GM12878 (cell line): Measurements from ENCODE around the gene CWC25. TPM values are rescaled to one million over a fixed set of nuclear protein-coding genes. Genes with fewer than 3 reads are reported as not detected.

Experiments used
- ATAC-seq: fragments of 200-7000 bp; cut with Tn5 transposase; 3 replicates; pipeline ENCODE4 v1.9.1; 2020; ENCODE audit warnings: mild to moderate bottlenecking, moderate library complexity
- BruUV-seq: library from RNA; stranded (reverse); fragments of 400-500 nt; replicated peaks from 2 replicates; lab custom pipeline; 2021; lab: Mats Ljungman, UMichigan
- CTCF ChIA-PET: fragments of 300-600 bp; sonication (Branson Sonifier 250); formaldehyde crosslinking; extraction: SDS; loops from one replicate; lab custom pipeline; 2021; ENCODE audit warnings: inconsistent platforms; lab: Yijun Ruan, JAX
- POLR2A ChIA-PET: fragments of 350-600 bp; formaldehyde crosslinking; extraction: SDS; loops from one replicate; lab custom pipeline; 2021; ENCODE audit warnings: inconsistent platforms; lab: Charles Lee
- RAD21 ChIA-PET: fragments of 300-600 bp; sonication (Branson Sonifier 250); formaldehyde crosslinking; loops from one replicate; lab custom pipeline; 2023; ENCODE audit warnings: antibody characterized with exemption; ENCODE audit not compliant: unreplicated experiment; lab: Charles Lee
- SMC1A ChIA-PET: fragments of 300-600 bp; sonication (Branson Sonifier 250); formaldehyde crosslinking; loops from one replicate; lab custom pipeline; 2023; ENCODE audit not compliant: unreplicated experiment, uncharacterized antibody; lab: Charles Lee
- DNase-seq: peaks from one replicate; pipeline ENCODE4 v3.0.0-alpha.2; 2011; ENCODE audit warnings: low read depth, low spot score
- FAIRE-seq: peaks from 3 replicates; lab custom pipeline; 2011; peaks lifted over from hg19 to GRCh38; lab: Jason Lieb, UNC
- H2AFZ ChIP-seq: 2 replicates; pipeline ENCODE4 v1.6.0; 2011; ENCODE audit warnings: low read depth, low read length, control low read depth; ENCODE audit not compliant: control insufficient read depth
- H3K27ac ChIP-seq: 2 replicates; pipeline ENCODE4 v1.5.1; 2011; ENCODE audit warnings: control low read depth; ENCODE audit not compliant: control insufficient read depth, insufficient read depth
- H3K27me3 ChIP-seq, 2 experiments: replicated peaks in 1 of 2; 2 replicates each; pipeline versions ENCODE4 v1.6.0 to v1.6.1; 2011; ENCODE audit warnings: low read length in 1 of 2; ENCODE audit not compliant: control insufficient read depth in 2 of 2, insufficient read depth in 2 of 2
- H3K36me3 ChIP-seq, 2 experiments: 2 replicates each; pipeline ENCODE4 v1.5.1; 2011; ENCODE audit warnings: low read length in 1 of 2; ENCODE audit not compliant: control insufficient read depth in 2 of 2, insufficient read depth in 2 of 2
- H3K4me1 ChIP-seq: 2 replicates; pipeline ENCODE4 v1.6.1; 2011; ENCODE audit warnings: mild to moderate bottlenecking, low read length, moderate library complexity, mixed read lengths; ENCODE audit not compliant: control insufficient read depth, insufficient read depth
- H3K4me2 ChIP-seq: 2 replicates; pipeline ENCODE4 v1.6.0; 2011; ENCODE audit warnings: control low read depth; ENCODE audit not compliant: control insufficient read depth, insufficient read depth
- H3K4me3 ChIP-seq: fragments of 200-600 bp; sonication (generic); 2 replicates; pipeline ENCODE4 v1.5.1; 2016
- H3K79me2 ChIP-seq: 2 replicates; pipeline ENCODE4 v1.6.0; 2011; ENCODE audit warnings: low read length; ENCODE audit not compliant: control insufficient read depth, insufficient read depth
- H3K9ac ChIP-seq: 2 replicates; pipeline ENCODE4 v1.8.0; 2011; ENCODE audit warnings: low read length, control low read depth, mixed read lengths; ENCODE audit not compliant: control insufficient read depth, insufficient read depth
- H3K9me3 ChIP-seq: replicated peaks from 3 replicates; pipeline ENCODE4 v1.5.1; 2011; ENCODE audit warnings: mild to moderate bottlenecking, low read length; ENCODE audit not compliant: control insufficient read depth, insufficient read depth
- H4K20me1 ChIP-seq: 2 replicates; pipeline ENCODE4 v1.6.0; 2011; ENCODE audit not compliant: control insufficient read depth, insufficient read depth
- BMI1 ChIP-seq: fragments of 450-650 bp; IDR thresholded peaks from 2 replicates; pipeline ENCODE4 v1.6.1; 2016; ENCODE audit warnings: mild to moderate bottlenecking, moderate library complexity, borderline replicate concordance
- CBX5 ChIP-seq: sonication (generic); IDR thresholded peaks from 2 replicates; pipeline ENCODE4 v1.6.1; 2016; ENCODE audit warnings: low read depth, moderate library complexity, mild to moderate bottlenecking, inconsistent platforms
- CREM ChIP-seq: IDR thresholded peaks from 2 replicates; pipeline ENCODE4 v1.6.1; 2014; ENCODE audit warnings: antibody characterized with exemption, low read depth
- FOXM1 ChIP-seq: IDR thresholded peaks from 2 replicates; pipeline ENCODE4 v1.6.1; 2012; ENCODE audit warnings: low read depth, mild to moderate bottlenecking, inconsistent platforms, low read length, moderate library complexity
- JUND ChIP-seq: IDR thresholded peaks from 2 replicates; pipeline ENCODE4 v1.6.1; 2012; ENCODE audit warnings: low read depth, mild to moderate bottlenecking, low read length, improper control_type of control experiment, moderate library complexity
- MYC ChIP-seq: IDR thresholded peaks from 2 replicates; pipeline ENCODE4 v1.6.1; 2011; ENCODE audit warnings: mild to moderate bottlenecking, low read length, moderate library complexity, inconsistent platforms; ENCODE audit not compliant: insufficient read depth, insufficient replicate concordance, insufficient read length, severe bottlenecking
- PAX8 ChIP-seq: fragments of 450-650 bp; IDR thresholded peaks from 2 replicates; pipeline ENCODE4 v1.6.1; 2017; ENCODE audit warnings: mild to moderate bottlenecking, moderate library complexity
- STAT1 ChIP-seq: fragments of 450-650 bp; conservative IDR thresholded peaks from 2 replicates; pipeline ENCODE4 v1.6.1; 2014; ENCODE audit warnings: antibody characterized with exemption, mild to moderate bottlenecking
- SUPT20H ChIP-seq: IDR thresholded peaks from 2 replicates; pipeline ENCODE4 v1.6.1; 2011; ENCODE audit warnings: low read depth, mild to moderate bottlenecking, low read length, moderate library complexity, borderline replicate concordance; ENCODE audit not compliant: control insufficient read depth
- SUZ12 ChIP-seq: fragments of 200-600 bp; sonication (generic); IDR thresholded peaks from one replicate; pipeline ENCODE4 v1.6.1; 2018; ENCODE audit warnings: antibody characterized with exemption, mild to moderate bottlenecking; ENCODE audit not compliant: unreplicated experiment
- WGBS: methylation state at CpG from one replicate; pipeline ENCODE4 v1.1.6; 2016; ENCODE audit warnings: low lambda C conversion rate; ENCODE audit not compliant: insufficient replicate concordance, insufficient coverage; ENCODE audit errors: missing lambda C conversion rate; 5-methylcytosine and 5-hydroxymethylcytosine counted together
- in situ Hi-C: fragments of 300-500 bp; cut with MboI; formaldehyde crosslinking; loops from 9 replicates; pipeline ENCODE4 v1.14.3; 2018; ENCODE audit warnings: mixed read lengths
- intact Hi-C: fragments of 100-400 bp; cut with micrococcal nuclease; formaldehyde crosslinking; loops from one replicate; pipeline ENCODE4 v1.14.2; 2022; ENCODE audit not compliant: unreplicated experiment
- polyA plus RNA-seq, 11 experiments: library from polyadenylated mRNA; depleted of rRNA in 4 of 11; unstranded in 6 of 11; stranded (reverse) in 5 of 11; fragments of >200 nt; fragmentation: Nextera tagmentation in 4 of 11; fragmentation: Illumina TruSeq in 1 of 11; extraction: Ambion mirVana in 4 of 11; extraction: Trizol in 1 of 11; gene quantifications; 1 replicate in 1 of 11; 2 replicates in 10 of 11; pipeline versions ENCODE4 v1.2.1 to v1.2.3, GENCODE V29; 2011 to 2016; ENCODE audit warnings: inconsistent platforms in 2 of 11, missing spikeins in 2 of 11, low read depth in 1 of 11
- total RNA-seq, 4 experiments: library from RNA; depleted of rRNA in 3 of 4; stranded (reverse); fragments of >200 nt in 3 of 4; fragmentation: Illumina TruSeq in 1 of 4; extraction: Trizol in 1 of 4; gene quantifications; 2 replicates each; pipeline versions ENCODE4 v1.2.1 to v1.2.3, GENCODE V29; 2013 to 2021
- TF ChIP-seq, protein P1 (sequence below): fragments of 450-650 bp; IDR thresholded peaks from 2 replicates; pipeline ENCODE4 v1.6.1; 2016; ENCODE audit warnings: mild to moderate bottlenecking
- TF ChIP-seq, protein P2 (sequence below): fragments of 450-650 bp; IDR thresholded peaks from 2 replicates; pipeline ENCODE4 v1.6.1; 2016; ENCODE audit warnings: mild to moderate bottlenecking
- TF ChIP-seq, protein P3 (sequence below): IDR thresholded peaks from 2 replicates; pipeline ENCODE4 v1.6.1; 2012; ENCODE audit warnings: low read depth, low read length, improper control_type of control experiment
- TF ChIP-seq, protein P4 (sequence below): IDR thresholded peaks from 2 replicates; pipeline ENCODE4 v1.6.1; 2012; ENCODE audit warnings: low read depth, low read length, improper control_type of control experiment

CWC25 gene
- total and polyA plus RNA-seq, 10 of the 15 experiments (the other 5 are each of a cell fraction or from before 2014, with no cell fraction given) = 14.7 to 29.7 (median 22.9) TPM

DNA sequence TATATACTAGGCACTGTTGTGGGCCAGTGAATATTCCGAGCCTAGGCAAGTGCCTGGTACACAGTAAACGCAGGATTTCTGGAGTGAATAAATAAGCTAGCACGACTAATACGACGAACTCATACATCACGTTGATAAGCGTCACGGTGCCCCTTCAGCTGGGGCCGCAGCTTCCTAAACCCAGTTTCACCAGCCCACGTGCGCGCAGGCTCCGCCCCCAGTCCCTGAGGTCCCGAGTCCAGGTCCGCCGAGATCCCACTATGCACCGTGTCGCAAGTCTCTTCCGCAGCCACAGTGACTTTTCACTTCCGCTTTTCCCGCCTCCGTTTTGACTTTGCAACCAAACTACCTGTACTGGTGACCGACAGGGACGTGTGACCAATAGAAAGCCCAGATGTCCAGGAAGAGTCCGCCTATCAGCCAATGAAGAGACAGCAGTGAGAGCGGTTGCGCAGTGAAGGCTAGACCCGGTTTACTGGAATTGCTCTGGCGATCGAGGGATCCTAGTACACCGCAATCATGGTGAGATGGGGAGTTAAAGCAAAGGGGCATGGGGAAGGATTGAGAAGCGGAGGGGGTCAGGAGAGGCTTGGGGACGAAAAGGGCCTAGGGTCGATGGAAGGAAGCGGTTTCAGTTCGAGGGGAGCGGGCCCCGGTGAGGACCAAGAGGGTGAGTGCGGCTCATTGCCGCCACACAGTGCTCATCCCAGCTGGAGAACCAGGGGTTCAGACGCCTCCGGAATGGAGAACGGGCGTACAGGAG is 72.6 kb downstream of the CWC25 start, which contains the start of gene PSMB3 (continued):
- TF ChIP-seq, protein P1, sequence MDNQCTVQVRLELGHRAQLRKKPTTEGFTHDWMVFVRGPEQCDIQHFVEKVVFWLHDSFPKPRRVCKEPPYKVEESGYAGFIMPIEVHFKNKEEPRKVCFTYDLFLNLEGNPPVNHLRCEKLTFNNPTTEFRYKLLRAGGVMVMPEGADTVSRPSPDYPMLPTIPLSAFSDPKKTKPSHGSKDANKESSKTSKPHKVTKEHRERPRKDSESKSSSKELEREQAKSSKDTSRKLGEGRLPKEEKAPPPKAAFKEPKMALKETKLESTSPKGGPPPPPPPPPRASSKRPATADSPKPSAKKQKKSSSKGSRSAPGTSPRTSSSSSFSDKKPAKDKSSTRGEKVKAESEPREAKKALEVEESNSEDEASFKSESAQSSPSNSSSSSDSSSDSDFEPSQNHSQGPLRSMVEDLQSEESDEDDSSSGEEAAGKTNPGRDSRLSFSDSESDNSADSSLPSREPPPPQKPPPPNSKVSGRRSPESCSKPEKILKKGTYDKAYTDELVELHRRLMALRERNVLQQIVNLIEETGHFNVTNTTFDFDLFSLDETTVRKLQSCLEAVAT = no peak
- TF ChIP-seq, protein P2, sequence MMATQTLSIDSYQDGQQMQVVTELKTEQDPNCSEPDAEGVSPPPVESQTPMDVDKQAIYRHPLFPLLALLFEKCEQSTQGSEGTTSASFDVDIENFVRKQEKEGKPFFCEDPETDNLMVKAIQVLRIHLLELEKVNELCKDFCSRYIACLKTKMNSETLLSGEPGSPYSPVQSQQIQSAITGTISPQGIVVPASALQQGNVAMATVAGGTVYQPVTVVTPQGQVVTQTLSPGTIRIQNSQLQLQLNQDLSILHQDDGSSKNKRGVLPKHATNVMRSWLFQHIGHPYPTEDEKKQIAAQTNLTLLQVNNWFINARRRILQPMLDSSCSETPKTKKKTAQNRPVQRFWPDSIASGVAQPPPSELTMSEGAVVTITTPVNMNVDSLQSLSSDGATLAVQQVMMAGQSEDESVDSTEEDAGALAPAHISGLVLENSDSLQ = peak; percentile 100
- TF ChIP-seq, protein P3, sequence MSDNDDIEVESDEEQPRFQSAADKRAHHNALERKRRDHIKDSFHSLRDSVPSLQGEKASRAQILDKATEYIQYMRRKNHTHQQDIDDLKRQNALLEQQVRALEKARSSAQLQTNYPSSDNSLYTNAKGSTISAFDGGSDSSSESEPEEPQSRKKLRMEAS = peak; percentile 99
- TF ChIP-seq, all 136 proteins: peak for 68

DNA sequence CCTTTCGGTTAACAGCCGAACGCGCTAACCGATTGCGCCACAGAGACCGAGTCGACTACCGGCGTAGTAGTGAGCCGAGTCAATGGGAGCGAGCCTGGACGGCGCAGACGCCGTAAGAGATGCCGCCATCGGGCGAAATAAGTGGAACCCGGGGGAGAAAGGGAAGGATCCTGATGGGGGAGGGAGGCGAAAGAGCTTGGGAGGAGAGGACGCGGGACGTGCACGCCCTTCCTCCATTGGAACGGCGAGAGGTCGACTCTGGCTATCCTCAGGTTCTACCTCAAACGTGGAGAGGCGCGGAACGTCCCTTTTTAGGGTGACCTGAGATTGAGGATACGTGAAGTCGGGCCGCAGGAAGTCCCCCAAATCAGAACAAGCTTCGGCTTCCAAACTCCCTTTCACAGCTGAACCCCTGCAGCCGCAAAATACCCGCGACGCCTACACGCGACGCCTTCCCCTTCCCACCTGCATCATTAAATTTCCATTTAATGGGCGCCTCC is 73.3 kb downstream of the CWC25 start:
- peaks cover 34% of the 10 kb centered on the region for H3K79me2 ChIP-seq
- peak overlapping the region; percentile 86 for H3K27ac ChIP-seq
- no peaks in the 10 kb centered on the region; a peak in 1 of 4 replicates for H3K27me3 ChIP-seq
- H3K9me3 ChIP-seq = no peaks in the 10 kb centered on the region
- in situ Hi-C loops = loop anchor here (10.0 kb wide), 1 partner anchor 403 kb away; the partner anchor contains the start of gene PLXDC1
- ChIA-PET SMC1A (interaction anchor here (0.9 to 1.9 kb wide), 7 partner anchors 17 to 401 kb away, joined by 3 to 6 read pairs (median 4); no protein-coding TSS in a partner anchor), CTCF (interaction anchor here (0.6 to 1.6 kb wide), 9 partner anchors 11 to 990 kb away, joined by 3 to 6 read pairs (median 4); partner anchors contain the start of gene CISD3), POLR2A (interaction anchor here (0.6 to 1.6 kb wide), 14 partner anchors 11 to 401 kb away, joined by 3 to 8 read pairs (median 3); partner anchors contain the start of gene LASP1), RAD21 (interaction anchor here (0.7 to 1.8 kb wide), 10 partner anchors 20 to 403 kb away, joined by 3 to 6 read pairs (median 4); partner anchors contain the start of genes EPOP and RPL23)
- DNase-seq (peak; percentile 80), FAIRE-seq (no peak), ATAC-seq (peak; percentile 28)
- BruUV-seq = TSS peak; percentile 63
- peaks cover 0 to 12% of the 10 kb centered on the region in 2 experiments; a peak in 3 of 4 replicates for H3K36me3 ChIP-seq
- no peaks in the 10 kb centered on the region for H4K20me1 ChIP-seq
- peaks cover 17% of the 10 kb centered on the region for H3K4me1 ChIP-seq
- peak overlapping the region; percentile 79 for H3K9ac ChIP-seq
- peak overlapping the region; percentile 99 for H3K4me2 ChIP-seq
- peak overlapping the region; percentile 70 for H3K4me3 ChIP-seq
- peak overlapping the region; percentile 55 for H2AFZ ChIP-seq
- intact Hi-C loops = loop anchor here (1.0 to 2.0 kb wide), 3 partner anchors 47 to 117 kb away; partner anchors contain the start of gene PIP4K2B
- under 1% methylated on average over 43 of the region's 44 CpGs for WGBS
- TF ChIP-seq JUND = no peak
- no peak for TF ChIP-seq FOXM1
- TF ChIP-seq, protein P4, sequence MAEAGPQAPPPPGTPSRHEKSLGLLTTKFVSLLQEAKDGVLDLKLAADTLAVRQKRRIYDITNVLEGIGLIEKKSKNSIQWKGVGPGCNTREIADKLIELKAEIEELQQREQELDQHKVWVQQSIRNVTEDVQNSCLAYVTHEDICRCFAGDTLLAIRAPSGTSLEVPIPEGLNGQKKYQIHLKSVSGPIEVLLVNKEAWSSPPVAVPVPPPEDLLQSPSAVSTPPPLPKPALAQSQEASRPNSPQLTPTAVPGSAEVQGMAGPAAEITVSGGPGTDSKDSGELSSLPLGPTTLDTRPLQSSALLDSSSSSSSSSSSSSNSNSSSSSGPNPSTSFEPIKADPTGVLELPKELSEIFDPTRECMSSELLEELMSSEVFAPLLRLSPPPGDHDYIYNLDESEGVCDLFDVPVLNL = no peak
- TF ChIP-seq, protein P2 = no peak
- peak; percentile 57; the same call in 1 of the 2 replicates for TF ChIP-seq CREM
- TF ChIP-seq STAT1 = peak; percentile 70; the same call in 1 of the 2 replicates
- TF ChIP-seq SUZ12 = no peak
- TF ChIP-seq PAX8 = no peak
- peak; percentile 6 for TF ChIP-seq MYC
- no peak for TF ChIP-seq SUPT20H
- 0 out of 2 replicates have a peak, but pooled peaks have one; percentile 9 for TF ChIP-seq CBX5
- no peak for TF ChIP-seq BMI1
